Measurements from ENCODE around the gene VPS25. TPM values are rescaled to one million over a fixed set of nuclear protein-coding genes. Genes with fewer than 3 reads are reported as not detected.
"Not testable (repeated sequence)": the region's sequence is repeated elsewhere in the genome, so short reads cannot be mapped to it uniquely, and the experiment has no call there.

The VPS25 gene
- polyA plus RNA-seq (2013, experiment 1 of 2), result 97.5 TPM
- 101 TPM for polyA plus RNA-seq (2013, experiment 2 of 2)

DNA sequence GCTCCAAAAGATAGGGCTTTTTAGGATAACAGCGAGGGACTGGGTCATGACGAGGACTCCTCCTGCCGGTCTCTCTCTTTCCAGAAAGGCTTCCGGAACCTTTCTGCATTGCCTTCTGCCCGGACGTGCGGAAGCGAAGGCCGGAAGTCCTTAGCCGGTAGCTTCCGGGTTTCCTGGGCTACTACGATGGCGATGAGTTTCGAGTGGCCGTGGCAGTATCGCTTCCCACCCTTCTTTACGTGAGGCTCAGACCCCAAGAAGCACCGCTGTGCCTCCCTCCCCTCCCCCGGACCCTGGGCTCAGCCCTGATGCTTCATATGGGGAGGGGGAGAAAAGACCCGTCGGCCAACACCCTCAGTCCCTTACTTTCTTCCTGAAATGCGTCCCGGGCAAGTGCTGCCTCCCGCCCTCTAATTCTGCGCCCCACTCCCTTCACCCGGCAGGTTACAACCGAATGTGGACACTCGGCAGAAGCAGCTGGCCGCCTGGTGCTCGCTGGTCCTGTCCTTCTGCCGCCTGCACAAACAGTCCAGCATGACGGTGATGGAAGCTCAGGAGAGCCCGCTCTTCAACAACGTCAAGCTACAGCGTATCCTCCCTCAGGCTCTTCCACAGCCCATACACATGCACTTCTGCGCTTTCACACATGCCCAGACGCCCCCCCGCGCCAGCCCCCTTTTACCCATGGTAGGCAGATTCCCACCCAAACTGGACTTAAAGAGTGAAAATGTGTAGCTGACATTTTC, at the start of gene VPS25:
VPS25 (plus strand) TSS at position 160 of the 746 bp plus-strand sequence; CDS start at position 187, 27 bp downstream.
- Histone ChIP-seq H3K36me3 (ENCODE audit: insufficient read depth, low read length) (peaks cover 36% of the 10 kb centered on the region), H3K27me3 (ENCODE audit: insufficient read depth, low read length) (no peaks in the 10 kb centered on the region; the same call in 1 of the 2 replicates), H3K4me3 (ENCODE audit: low read length) (peak within 1 kb of the TSS; percentile 77), H3K9ac (ENCODE audit: low read depth, low read length) (peak within 1 kb of the TSS; percentile 77), H3K4me1 (ENCODE audit: insufficient read depth, low read length) (peaks cover 3% of the 10 kb centered on the region; the same call in 1 of the 2 replicates), H3K27ac (ENCODE audit: low read depth, low read length) (peak within 1 kb of the TSS; percentile 8), H3K9me3 (ENCODE audit: insufficient read depth, low read depth, low read length) (no peaks in the 10 kb centered on the region)
- 1% methylated on average over 37 of the region's 39 CpGs for WGBS

DNA sequence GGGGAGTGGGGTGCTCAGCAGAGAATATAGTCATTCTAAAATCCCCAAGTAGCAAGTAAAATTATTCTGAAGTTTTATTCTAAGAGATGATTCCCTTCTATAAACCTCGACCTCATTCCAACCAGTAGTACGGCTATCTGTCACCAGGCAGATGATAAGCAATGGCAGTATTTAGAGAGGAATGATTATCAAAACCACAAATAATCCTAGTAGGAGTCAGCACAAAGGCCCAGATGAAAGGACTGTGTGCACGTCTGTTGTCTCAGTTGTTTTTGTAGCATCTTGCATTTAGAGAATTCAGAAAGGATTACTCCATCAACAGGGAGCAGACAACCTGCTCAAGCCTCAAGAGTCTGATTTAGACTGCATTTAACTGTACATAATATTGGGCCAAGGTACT, 49.6 kb upstream of the VPS25 start:
- H3K9me3 ChIP-seq (ENCODE audit: insufficient read depth, low read depth, low read length), result no peaks in the 10 kb centered on the region
- no peak overlapping the region for H3K27ac ChIP-seq (ENCODE audit: low read depth, low read length)
- WGBS, result 96% methylated on average over 3 of the region's 3 CpGs
- H3K4me3 ChIP-seq (ENCODE audit: low read length), result no peak overlapping the region
- H3K27me3 ChIP-seq (ENCODE audit: insufficient read depth, low read length), result no peaks in the 10 kb centered on the region
- no peak overlapping the region for H3K9ac ChIP-seq (ENCODE audit: low read depth, low read length)
- H3K36me3 ChIP-seq (ENCODE audit: insufficient read depth, low read length), result peaks cover 61% of the 10 kb centered on the region
- H3K4me1 ChIP-seq (ENCODE audit: insufficient read depth, low read length), result no peaks in the 10 kb centered on the region

DNA sequence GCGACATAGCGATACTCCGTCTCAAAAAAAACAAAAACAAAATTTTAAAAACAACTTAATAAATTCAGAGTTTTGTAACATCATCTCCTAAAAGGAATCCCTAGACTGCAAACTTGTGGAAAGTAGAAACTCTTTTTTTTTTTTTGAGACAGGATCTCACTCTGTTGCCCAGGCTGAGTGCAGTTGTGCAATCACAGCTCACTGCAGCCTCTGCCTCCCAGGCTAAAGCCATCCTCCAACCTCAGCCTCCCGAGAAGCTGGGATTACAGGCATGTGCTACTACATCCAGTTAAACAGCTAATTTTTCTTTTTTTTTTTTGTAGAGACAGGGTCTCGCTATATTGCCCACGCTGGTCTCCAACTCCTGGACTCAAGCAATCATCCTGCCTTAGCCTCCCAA, 48.1 kb upstream of the VPS25 start:
- peaks cover 52% of the 10 kb centered on the region for H3K36me3 ChIP-seq (ENCODE audit: insufficient read depth, low read length)
- H3K27ac ChIP-seq (ENCODE audit: low read depth, low read length), result no peak overlapping the region

DNA sequence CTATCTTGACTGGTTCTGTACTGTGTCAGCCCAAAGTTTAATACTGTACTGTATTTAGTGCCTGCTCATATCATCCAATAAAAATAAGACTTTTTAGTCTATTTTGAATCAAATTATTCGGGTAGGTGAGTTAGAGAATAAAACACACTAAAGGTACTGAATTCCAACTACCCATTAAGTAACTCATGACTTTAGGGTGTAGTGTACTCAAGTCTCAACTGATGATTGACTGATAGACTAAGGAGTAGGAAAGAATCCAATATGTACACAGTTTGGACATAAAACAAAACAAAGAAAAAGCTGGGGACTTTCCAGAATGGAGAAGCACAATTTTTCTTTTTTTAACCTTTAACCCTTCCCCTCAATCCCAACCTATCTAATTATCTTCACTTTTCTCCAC, 32.5 kb upstream of the VPS25 start:
- no peak overlapping the region for H3K27ac ChIP-seq (ENCODE audit: low read depth, low read length)
- H3K27me3 ChIP-seq (ENCODE audit: insufficient read depth, low read length), result peaks cover 8% of the 10 kb centered on the region
- H3K4me1 ChIP-seq (ENCODE audit: insufficient read depth, low read length), result peaks cover 14% of the 10 kb centered on the region
- no CpG with 5 or more reads among the region's 1 CpG for WGBS
- H3K9ac ChIP-seq (ENCODE audit: low read depth, low read length), result no peak overlapping the region
- peaks cover 3% of the 10 kb centered on the region; the same call in 1 of the 2 replicates for H3K9me3 ChIP-seq (ENCODE audit: insufficient read depth, low read depth, low read length)
- no peak overlapping the region for H3K4me3 ChIP-seq (ENCODE audit: low read length)
- no peaks in the 10 kb centered on the region for H3K36me3 ChIP-seq (ENCODE audit: insufficient read depth, low read length)

More for the DNA sequence above, 48.1 kb upstream of the VPS25 start:
- Histone ChIP-seq H3K27me3 (ENCODE audit: insufficient read depth, low read length) (no peaks in the 10 kb centered on the region), H3K9me3 (ENCODE audit: insufficient read depth, low read depth, low read length) (no peaks in the 10 kb centered on the region), H3K4me3 (ENCODE audit: low read length) (no peak overlapping the region), H3K4me1 (ENCODE audit: insufficient read depth, low read length) (no peaks in the 10 kb centered on the region), H3K9ac (ENCODE audit: low read depth, low read length) (no peak overlapping the region)
- WGBS, result 98% methylated on average over 6 of the region's 6 CpGs

DNA sequence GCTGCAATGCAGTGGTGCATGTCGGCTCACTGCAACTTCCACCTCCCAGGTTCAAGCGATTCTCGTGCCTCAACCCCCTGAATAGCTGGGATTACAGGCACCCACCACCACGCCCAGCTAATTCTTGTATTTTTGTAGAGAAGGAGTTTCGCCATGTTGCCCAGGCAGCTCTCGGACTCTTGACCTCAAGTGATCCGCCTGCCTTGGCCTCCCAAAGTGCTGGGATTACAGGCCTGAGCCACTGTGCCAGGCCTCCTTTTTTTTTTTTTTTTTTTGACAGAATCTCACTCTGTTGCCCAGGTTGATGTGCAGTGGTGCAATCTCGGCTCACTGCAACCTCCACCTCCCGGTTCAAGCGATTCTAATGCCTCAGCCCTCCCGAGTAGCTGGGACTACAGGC, 30.3 kb upstream of the VPS25 start:
- H3K36me3 ChIP-seq (ENCODE audit: insufficient read depth, low read length); H3K9ac ChIP-seq (ENCODE audit: low read depth, low read length); H3K27ac ChIP-seq (ENCODE audit: low read depth, low read length); H3K9me3 ChIP-seq (ENCODE audit: insufficient read depth, low read depth, low read length); H3K4me3 ChIP-seq (ENCODE audit: low read length): not testable (repeated sequence)
- Histone ChIP-seq H3K27me3 (ENCODE audit: insufficient read depth, low read length) (peaks cover 17% of the 10 kb centered on the region), H3K4me1 (ENCODE audit: insufficient read depth, low read length) (peaks cover 15% of the 10 kb centered on the region)
- WGBS, result 96% methylated on average over 11 of the region's 11 CpGs

DNA sequence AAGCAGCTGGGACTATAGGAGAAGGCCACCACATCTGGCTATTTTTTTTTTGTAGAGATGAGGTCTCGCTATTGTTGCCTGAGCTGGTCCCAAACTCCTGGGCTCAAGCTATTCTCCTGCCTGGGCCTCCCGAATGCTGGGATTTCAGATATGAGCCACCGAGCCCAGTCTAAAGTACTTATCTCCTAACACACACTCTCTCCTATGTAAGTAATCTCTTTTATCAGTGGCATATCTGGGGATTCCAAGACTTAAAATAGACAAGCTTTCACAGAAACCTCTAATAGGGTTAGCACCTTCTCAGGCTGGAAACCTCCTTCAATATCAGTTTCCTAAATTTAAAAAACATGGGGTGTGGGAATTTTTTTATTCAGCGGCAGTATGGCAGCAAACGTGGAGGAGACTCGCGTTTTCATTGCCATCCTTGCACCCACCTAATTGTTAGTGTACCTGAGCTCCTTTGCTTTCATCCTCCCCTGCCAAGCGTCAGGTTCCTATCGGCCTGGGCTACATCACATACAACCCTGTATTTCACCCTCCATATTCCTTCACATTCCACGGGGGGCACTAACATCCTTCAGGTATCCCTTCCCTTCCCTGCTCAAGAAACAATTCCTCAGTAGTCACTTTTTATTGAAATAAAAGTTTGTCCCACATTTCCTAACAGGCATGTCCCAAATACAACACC, 29.5 kb upstream of the VPS25 start:
- peaks cover 17% of the 10 kb centered on the region for H3K27me3 ChIP-seq (ENCODE audit: insufficient read depth, low read length)

DNA sequence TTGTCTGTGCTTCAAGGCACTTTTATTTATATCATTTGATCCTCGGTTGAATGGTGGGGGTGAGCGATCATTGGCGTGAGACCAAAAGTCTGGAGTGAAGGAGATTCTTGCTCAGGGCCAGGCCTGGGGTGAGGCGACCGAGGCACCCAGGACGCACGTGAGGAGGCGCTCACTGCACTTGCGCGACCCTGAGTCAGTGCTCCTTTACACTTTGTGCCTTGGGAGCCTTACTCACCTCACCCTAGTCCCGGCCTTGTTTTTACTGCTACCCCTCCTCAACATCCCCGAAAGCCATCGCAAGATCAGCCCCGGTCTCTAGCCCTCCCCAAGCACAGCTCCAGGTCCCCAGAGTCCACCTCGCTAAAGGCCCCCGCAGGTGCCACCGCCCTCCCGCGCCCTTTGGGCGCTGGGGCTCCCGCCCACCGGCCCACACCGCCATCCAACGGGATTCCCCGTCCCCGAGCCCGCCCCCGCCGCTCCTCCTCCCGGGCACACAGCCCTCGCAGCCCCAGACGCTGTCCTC, 28.9 kb upstream of the VPS25 start:
- 3% methylated on average over 30 of the region's 32 CpGs for WGBS
- Histone ChIP-seq H3K27ac (ENCODE audit: low read depth, low read length) (peak overlapping the region; percentile 84; the same call in 1 of the 2 replicates), H3K9me3 (ENCODE audit: insufficient read depth, low read depth, low read length) (peaks cover 3% of the 10 kb centered on the region; the same call in 1 of the 2 replicates), H3K9ac (ENCODE audit: low read depth, low read length) (peak overlapping the region; percentile 75), H3K27me3 (ENCODE audit: insufficient read depth, low read length) (peaks cover 17% of the 10 kb centered on the region), H3K4me3 (ENCODE audit: low read length) (peak overlapping the region; percentile 69), H3K4me1 (ENCODE audit: insufficient read depth, low read length) (peaks cover 29% of the 10 kb centered on the region), H3K36me3 (ENCODE audit: insufficient read depth, low read length) (no peaks in the 10 kb centered on the region)

More for the DNA sequence above, 29.5 kb upstream of the VPS25 start:
- Histone ChIP-seq H3K27ac (ENCODE audit: low read depth, low read length) (peak overlapping the region; percentile 84; the same call in 1 of the 2 replicates), H3K9me3 (ENCODE audit: insufficient read depth, low read depth, low read length) (peaks cover 3% of the 10 kb centered on the region; the same call in 1 of the 2 replicates), H3K9ac (ENCODE audit: low read depth, low read length) (peak overlapping the region; percentile 75), H3K4me1 (ENCODE audit: insufficient read depth, low read length) (peaks cover 23% of the 10 kb centered on the region), H3K4me3 (ENCODE audit: low read length) (peak overlapping the region; percentile 69), H3K36me3 (ENCODE audit: insufficient read depth, low read length) (no peaks in the 10 kb centered on the region)
- WGBS, result 69% methylated on average over 10 of the region's 10 CpGs

DNA sequence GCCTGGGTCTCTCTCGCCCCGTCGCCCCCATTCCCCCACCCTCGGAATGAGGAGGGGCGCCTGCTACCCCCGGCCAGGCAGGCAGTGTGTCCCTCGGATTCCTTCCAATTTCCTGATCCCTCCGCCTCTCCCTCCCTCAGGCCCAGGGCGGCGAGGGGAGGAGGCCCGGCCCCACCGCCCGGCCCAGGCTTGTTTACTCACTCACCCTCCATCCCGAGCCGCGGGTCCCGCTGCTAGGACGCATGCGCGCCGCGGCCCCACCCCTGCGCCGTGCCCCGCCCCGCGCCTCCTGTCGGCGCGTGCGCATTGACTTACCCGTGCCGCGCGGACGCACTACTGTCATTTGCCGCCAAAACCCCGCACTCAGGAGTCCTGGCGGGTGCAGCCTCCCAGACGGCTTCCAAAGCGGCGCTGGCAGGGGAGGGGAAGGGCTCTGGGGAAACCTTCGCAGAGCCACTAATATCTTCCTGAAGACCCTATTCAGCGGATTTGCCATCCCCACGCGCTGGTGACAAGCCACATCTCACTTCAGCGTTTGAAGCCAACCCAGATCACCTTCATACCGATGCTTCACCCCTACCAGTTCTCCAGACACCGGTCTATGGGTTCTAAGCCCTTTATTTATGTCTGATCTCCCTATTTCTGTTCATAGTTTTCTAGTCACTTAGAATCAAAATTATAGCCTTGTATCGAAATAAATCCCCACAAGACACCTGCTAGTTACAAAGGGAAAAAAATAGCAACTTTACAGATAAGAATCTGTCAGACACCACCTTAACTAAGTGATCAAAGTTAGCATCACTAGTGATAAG, 28.2 kb upstream of the VPS25 start, which contains the start of gene EZH1:
EZH1 (minus strand) TSS at position 235 of the 812 bp plus-strand sequence. CDS start 16,099 bp downstream, outside the sequence.
- H3K9me3 ChIP-seq (ENCODE audit: insufficient read depth, low read depth, low read length), result peaks cover 3% of the 10 kb centered on the region; the same call in 1 of the 2 replicates
- peaks cover 32% of the 10 kb centered on the region for H3K4me1 ChIP-seq (ENCODE audit: insufficient read depth, low read length)
- 8% methylated on average over 50 of the region's 50 CpGs for WGBS
- H3K27me3 ChIP-seq (ENCODE audit: insufficient read depth, low read length), result peaks cover 17% of the 10 kb centered on the region
- peak within 1 kb of the TSS; percentile 69 for H3K4me3 ChIP-seq (ENCODE audit: low read length)
- H3K9ac ChIP-seq (ENCODE audit: low read depth, low read length), result peak within 1 kb of the TSS; percentile 75
- no peaks in the 10 kb centered on the region for H3K36me3 ChIP-seq (ENCODE audit: insufficient read depth, low read length)
- H3K27ac ChIP-seq (ENCODE audit: low read depth, low read length), result peak within 1 kb of the TSS; percentile 84; the same call in 1 of the 2 replicates

DNA sequence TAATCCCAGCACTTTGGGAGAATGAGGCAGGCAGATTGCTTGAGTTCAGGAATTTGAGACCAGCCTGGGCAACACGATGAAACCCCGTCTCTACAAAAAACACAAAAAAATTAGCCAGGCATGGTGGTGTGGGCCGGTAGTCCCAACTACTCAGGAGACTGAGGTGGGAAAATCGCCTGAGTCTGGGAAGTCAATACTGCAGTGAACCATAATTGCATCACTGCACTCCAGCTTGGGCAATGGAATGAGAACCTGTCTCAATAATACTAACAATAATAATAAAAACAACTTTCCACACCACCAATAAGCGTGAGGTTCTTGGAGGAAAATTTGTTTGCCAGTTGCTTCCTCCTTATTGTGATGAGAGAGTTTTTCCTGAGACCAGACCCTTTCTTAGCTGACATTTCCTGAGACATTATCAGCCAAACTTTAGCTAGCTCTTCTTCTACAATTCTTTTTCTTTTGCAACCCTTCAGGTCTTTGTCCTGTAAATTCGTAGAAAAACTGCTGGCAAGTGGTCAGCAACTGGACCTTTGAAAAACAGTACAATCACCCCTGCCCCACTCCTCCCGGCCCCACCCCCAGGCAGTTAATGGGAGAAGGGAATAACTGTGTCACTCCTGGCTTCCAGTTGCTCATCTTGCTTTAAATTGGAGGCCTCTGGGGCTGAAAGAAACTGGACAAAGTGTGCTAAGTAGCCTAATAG, 24.9 kb upstream of the VPS25 start:
- Histone ChIP-seq H3K4me1 (ENCODE audit: insufficient read depth, low read length) (peaks cover 26% of the 10 kb centered on the region), H3K27ac (ENCODE audit: low read depth, low read length) (no peak overlapping the region), H3K9ac (ENCODE audit: low read depth, low read length) (no peak overlapping the region), H3K4me3 (ENCODE audit: low read length) (no peak overlapping the region), H3K9me3 (ENCODE audit: insufficient read depth, low read depth, low read length) (peaks cover 3% of the 10 kb centered on the region; the same call in 1 of the 2 replicates), H3K27me3 (ENCODE audit: insufficient read depth, low read length) (peaks cover 17% of the 10 kb centered on the region), H3K36me3 (ENCODE audit: insufficient read depth, low read length) (no peaks in the 10 kb centered on the region)
- 59% methylated on average over 6 of the region's 7 CpGs for WGBS
